GM21737 (cell line): Measurements from ENCODE around the gene GLOD5.

Source experiments
- ATAC-seq: cut with Tn5 transposase; IDR thresholded peaks from one replicate; pipeline ENCODE4 v1.9.1; 2021; ENCODE audit warnings: mild to moderate bottlenecking, moderate library complexity; ENCODE audit not compliant: unreplicated experiment

GLOD5 gene

DNA sequence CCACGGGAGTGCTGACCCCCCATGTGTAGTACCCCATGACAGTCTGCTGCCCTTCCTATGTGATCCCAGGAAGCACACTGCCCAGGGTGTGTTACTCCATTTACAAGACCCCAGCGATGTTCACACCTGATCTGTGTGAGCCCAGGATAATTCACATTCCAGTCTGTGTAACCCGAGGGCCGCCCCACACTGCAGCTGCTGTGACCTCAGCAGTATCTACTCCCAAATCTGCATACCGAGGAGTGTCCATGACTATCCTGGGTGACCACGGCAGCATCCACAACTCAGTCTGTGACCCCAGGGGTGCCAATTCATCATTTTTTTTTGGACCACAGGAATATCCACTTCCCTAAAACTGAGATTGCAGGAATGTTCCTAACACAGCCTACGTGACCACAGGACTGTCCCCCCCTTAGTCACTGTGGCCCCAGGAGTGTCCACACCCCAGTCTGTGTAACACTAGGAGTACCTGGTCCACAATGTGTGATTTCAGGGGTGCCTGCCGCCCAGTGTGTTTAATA, 7.8 kb upstream of the GLOD5 start:
- no peak for ATAC-seq

- ATAC-seq: no peak
These were observed 7.3 kb upstream of the GLOD5 start for GRCh38 chrX:48754238-48754637.

DNA sequence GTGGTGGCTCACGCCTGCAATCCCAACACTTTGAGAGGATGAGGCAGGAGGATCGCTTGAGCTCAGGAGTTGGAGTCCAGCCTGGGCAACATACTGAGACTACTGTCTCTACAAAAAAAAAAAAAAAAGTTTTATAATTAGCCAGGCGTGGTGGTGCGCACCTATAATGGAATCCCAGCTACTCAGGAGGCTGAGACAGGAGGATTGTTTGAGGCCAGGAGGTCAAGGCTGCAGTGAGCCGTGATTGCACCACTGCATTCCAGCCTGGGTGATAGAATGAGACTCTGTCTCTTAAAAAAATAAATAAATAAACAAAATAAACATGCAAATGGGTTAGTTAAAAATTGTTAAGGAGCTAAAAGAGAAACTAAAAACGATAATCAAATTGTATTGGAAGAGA, 7.7 kb downstream of the GLOD5 start:
- no peak for ATAC-seq

DNA sequence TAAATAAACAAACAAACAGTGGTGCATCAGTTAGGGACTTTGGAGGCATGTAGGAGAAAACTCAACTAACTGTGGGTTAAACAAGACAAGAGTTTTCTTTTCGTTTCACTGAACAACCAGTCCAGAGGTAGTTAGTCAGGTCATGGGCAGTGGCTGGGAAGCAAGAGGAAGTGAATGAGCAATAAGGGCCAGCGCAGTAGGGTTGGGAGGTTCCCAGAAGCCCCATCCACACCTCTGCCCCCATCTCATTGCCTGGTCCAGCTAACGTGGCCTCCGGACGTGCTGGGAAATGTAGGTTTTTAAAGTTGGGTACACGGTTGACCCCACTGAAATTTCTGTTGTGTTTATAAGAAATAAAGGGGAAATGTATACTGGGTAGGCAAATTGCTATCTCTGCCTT, 8.7 kb downstream of the GLOD5 start:
- no peak for ATAC-seq

DNA sequence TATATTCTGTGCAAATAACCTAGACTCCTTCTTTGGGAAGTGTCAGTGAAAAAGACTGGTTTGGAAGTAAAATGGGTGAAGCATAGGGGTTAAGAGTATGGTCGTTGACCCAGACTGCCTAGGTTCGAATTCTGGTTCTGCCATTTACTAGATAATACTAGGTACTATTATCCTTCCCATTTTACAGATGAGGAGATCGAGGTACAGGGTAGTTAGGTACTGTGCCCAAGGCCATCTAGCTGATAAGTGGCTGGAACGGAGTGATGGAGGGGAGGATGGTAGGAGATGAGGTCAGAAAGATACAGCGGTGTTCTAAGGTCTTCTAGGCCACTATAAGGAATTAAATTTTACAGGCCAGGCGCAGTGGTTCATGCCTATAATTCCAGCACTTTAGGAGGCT, 11.1 kb downstream of the GLOD5 start:
- no peak for ATAC-seq

- ATAC-seq: no peak
These were observed 15.4 kb downstream of the GLOD5 start for GRCh38 chrX:48776818-48777439.

DNA sequence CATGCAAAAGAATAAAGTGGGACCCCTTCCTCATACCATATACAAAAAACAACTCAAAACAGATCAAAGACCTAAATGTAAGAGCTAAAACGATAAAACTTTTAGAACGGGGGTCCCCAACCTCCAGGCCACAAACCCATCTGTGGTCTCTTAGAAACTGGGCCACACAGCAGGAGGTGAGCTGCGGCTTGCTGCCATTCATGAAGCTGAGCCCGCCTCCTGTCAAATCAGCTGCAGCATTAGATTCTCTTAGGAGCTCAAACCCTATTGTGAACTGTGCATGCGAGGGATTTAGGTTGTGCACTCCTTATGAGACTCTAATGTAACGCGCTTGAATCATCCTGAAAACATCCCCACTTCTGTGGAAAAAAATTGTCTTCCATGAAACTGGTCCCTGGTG, 17.9 kb downstream of the GLOD5 start:
- ATAC-seq: no peak

- ATAC-seq: no peak
These were observed 20.2 kb downstream of the GLOD5 start for GRCh38 chrX:48781705-48782104.

- ATAC-seq: no peak
These were observed 20.7 kb downstream of the GLOD5 start for GRCh38 chrX:48782216-48782615.

- ATAC-seq: no peak
These were observed 21.2 kb downstream of the GLOD5 start for GRCh38 chrX:48782795-48783194.

- no peak for ATAC-seq
These were observed 23.2 kb downstream of the GLOD5 start for GRCh38 chrX:48784726-48785125.

DNA sequence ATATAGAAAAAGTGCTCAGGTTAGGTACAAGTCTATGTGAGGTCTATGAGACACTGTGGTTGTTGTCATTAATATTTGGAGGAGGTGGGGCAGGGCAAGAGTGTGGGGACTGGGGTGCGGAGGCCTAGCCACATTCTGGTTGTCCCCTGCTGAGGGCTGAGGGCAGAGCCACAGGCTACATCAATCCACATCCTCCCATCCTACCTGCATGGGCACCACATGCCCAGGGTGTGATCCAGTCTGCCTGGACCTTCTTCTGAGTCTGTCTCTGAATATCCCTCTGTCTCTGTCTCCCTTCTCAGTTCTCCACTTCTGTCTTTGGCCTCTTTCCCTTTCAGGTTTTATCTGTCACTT, 23.6 kb downstream of the GLOD5 start:
- no peak for ATAC-seq

GRCh38 chrX:48785540-48786214, 24.1 kb downstream of the GLOD5 start:
- ATAC-seq: no peak

DNA sequence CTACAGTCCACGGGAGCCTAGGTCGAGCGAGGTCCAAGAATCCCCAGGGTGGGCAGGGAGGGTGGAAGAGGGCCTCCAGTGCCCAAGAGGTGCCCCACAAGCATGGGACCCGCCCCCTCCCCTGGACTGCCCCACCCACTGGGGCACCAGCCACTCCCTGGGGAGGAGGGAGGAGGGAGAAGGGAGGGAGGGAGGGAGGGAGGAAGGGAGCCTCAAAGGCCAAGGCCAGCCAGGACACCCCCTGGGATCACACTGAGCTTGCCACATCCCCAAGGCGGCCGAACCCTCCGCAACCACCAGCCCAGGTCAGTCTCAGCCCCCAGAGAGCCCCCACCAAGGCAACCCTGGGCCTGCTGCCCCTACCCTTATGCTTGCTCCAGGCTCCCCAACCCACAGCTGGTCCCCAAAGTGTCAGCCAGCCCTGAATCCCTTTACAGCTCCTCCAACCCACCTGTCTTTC, 24.8 kb downstream of the GLOD5 start, which contains the start of gene GATA1:
TSS of gene GATA1 (plus strand) at position 250 of the 460 bp plus-strand sequence. CDS start 4,520 bp downstream, outside the sequence.
- no peak for ATAC-seq

DNA sequence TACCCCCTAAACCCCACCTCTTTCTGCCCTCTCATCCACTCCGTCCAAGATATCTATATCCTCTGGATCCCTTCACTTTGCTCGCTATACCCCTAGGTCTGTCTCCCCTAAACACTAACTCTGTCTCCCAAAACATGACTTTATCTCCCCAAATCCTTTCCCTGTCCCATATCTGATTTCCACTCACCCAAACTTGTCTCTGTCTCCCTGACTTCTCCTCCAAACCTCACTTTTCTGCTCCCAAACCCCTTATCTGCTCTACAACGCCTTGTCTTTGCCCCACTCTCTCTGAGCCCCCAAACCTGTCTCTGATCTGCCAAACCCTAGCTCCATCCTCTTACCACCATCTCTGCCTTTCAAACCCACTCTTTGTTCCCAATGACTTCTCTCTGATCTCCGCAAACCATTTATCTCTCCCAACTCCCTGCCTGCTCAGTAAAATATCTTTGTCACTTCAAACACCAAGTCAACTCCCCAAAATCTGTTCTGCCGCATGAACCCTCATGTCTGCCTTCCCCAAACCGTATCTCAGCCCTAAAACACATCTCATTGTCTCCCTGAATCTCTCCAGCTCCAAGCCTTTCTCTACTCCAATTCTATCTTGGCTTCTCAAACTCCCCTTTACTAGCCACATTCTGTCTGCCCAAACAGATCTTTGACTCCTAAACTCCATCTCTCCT, 25.4 kb downstream of the GLOD5 start:
- ATAC-seq: no peak

- ATAC-seq: no peak
These were observed 26.2 kb downstream of the GLOD5 start for GRCh38 chrX:48787505-48788443.

DNA sequence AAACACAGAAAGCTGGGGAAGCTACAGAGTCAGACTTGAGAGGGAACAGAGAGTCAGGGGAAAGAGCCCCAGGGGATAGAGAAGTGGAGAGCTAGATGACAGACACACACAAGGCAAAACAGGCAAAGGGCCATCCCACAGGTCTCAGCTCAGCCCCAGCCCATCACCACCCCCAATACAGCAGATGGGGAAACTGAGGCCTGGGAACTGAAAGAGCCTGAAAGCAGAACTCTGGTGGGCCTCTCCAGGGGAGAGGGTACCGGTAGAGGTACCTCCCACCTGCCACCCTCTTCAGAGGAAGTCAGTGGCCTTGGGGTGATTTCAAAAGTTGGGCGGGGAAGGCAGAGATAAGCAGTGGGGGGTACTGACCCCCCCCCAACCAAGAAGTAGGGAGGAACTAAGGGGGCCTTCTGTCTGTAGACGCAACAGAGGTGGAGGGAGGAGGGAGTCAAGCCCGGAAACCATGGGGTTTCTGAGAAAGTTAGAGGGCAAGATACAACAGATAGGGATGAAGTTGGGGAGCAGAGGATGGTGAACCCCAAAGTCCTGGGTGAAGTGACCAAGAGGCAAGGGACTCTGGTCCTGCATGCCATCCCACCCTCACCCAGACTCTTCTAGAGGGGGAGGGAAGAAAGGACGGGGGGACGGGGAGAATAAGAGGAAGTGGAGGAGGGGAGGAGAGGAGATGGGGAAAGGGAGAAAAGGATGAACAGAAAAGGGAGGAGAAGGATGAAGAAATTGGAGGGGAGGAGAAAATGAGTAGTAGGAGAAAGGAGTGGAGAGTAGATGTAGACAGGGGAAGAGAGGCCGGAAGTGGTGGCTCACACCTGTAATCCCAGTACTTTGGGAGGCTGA, 28.0 kb downstream of the GLOD5 start:
- ATAC-seq: no peak

- no peak for ATAC-seq
These were observed 28.9 kb downstream of the GLOD5 start for GRCh38 chrX:48790477-48790876.

DNA sequence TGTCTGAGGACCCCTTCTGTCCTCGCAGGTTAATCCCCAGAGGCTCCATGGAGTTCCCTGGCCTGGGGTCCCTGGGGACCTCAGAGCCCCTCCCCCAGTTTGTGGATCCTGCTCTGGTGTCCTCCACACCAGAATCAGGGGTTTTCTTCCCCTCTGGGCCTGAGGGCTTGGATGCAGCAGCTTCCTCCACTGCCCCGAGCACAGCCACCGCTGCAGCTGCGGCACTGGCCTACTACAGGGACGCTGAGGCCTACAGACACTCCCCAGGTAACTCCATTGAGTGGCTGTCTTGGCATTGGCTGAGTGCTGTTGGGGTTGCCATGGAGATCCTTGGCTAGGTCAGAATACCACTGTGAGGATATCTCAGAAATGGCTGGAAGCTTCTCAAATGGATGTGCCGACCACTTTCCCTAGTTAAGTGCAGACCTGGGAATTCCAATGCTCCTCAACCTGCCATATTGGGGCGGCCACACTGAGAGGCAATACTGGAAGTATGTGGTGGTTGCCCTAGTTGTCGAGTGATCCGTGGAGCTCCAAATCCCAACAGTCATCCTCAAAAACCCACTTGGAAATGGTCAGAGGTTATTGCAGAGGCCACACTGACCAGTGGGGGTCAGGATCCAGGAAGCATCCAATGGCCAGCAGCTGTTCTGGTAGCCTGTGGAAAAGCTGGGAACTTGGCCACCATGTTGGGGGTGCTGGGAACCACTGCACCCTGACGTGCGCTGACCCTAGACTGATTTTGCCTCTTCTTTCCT, 29.7 kb downstream of the GLOD5 start:
- no peak for ATAC-seq
